Measurements from ENCODE around the gene KCNG2. TPM values are rescaled to one million over a fixed set of nuclear protein-coding genes. Genes with fewer than 3 reads are reported as not detected.
"Not testable (repeated sequence)": the region's sequence is repeated elsewhere in the genome, so short reads cannot be mapped to it uniquely, and the experiment has no call there.

KCNG2 gene
- total RNA-seq, 2 experiments from 2014 or later: not detected

DNA sequence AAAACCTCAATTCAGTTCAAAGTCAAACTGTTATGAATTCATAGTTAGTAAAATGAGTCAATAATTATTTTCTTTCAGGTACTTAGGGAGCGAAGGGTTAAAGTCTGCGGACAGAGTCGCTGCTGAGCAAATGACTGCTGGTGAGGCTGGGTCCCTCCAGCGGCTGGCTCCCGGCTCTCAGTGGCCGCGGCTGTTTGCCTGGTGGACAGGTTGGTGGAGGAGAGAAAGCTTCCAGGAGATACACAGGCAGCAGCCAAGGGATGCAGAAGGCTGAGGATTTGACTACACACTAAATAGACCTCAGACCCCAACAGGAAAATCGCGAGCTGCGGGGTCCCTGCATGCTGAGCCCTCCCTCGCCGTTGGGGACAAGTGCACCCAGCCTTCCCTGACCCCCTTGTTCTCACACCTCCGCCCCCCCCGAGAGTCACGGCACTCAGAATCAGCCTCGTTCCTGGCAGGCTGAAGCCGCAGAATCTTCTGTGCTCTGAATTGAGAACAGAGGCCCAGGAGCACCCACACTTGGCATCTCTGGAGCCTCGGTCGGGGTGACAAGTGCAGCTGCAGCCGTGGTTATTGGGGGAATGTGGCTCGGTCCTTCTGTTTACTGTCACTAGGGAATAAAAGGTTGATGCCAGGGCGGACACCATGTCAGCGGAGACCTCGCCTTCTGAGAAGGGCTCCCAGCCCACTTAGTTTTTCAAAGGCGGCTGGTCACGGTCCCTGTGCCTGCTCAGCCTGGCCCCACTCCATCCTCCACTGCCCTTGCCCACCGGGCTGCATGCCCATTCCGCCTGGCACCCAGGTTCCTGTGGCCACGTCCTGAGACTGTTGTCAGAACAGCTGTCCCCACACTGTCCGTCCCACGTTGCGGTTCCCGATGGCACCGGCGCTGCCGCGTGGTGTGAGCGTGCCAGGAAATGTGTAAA is 79.7 kb downstream of the KCNG2 start:
- Mint-ChIP-seq H3K4me3 (no peak overlapping the region), H3K4me1 (no peaks in the 10 kb centered on the region), H3K27me3 (no peaks in the 10 kb centered on the region), H3K27ac (no peak overlapping the region), H3K36me3 (no peaks in the 10 kb centered on the region), H3K9me3 (no peaks in the 10 kb centered on the region)
- DNase-seq: no peak

DNA sequence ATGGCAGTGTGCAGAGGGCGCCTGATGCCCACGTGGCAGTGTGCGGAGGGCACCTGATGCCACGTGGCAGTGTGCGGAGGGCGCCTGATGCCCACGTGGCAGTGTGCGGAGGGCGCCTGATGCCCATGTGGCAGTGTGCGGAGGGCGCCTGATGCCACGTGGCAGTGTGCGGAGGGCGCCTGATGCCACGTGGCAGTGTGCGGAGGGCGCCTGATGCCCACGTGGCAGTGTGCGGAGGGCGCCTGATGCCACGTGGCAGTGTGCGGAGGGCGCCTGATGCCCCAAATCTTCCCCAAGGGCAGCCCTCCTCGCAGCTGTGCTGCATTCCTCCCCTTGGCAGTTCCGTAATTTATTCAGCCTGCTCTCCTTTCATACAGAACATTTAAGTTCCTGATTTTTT is 80.5 kb downstream of the KCNG2 start:
- H3K27ac Mint-ChIP-seq, H3K9me3 Mint-ChIP-seq, H3K4me1 Mint-ChIP-seq, H3K36me3 Mint-ChIP-seq, DNase-seq, H3K4me3 Mint-ChIP-seq, H3K27me3 Mint-ChIP-seq: not testable (repeated sequence)

DNA sequence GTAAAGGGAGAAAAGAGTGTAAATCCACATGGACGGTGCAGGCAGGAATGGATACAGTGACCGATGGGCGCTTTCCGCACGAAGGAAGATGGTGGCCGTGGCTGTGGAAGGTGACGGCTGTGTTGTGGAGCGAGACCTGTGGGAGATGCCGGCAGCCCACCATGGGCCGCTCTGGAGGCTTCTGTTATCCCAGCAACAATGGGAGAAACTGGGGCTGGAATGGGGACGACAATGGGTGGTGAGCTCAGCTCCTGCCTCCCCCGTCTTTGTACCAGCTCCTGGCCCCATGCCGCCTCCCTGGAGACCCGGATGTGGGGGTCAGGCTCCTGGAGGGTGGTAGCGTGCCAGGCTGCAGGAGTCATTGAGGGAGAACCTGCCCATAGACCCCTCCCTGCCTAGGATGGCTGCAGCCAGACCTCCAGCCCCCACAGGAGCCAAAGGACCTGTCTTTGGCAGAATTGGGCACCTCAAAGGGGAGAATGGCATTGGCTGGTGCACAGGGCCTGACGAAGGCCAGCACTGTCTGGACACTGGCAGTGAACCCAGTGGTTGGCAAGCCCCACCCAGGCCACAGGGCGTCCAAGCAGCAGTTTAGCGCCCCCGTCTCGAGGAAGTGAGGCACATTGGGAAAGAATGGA is 81.1 kb downstream of the KCNG2 start:
- Mint-ChIP-seq H3K4me1 (no peaks in the 10 kb centered on the region), H3K36me3 (no peaks in the 10 kb centered on the region), H3K27ac (no peak overlapping the region), H3K4me3 (no peak overlapping the region), H3K9me3 (no peaks in the 10 kb centered on the region), H3K27me3 (no peaks in the 10 kb centered on the region)
- DNase-seq: no peak

DNA sequence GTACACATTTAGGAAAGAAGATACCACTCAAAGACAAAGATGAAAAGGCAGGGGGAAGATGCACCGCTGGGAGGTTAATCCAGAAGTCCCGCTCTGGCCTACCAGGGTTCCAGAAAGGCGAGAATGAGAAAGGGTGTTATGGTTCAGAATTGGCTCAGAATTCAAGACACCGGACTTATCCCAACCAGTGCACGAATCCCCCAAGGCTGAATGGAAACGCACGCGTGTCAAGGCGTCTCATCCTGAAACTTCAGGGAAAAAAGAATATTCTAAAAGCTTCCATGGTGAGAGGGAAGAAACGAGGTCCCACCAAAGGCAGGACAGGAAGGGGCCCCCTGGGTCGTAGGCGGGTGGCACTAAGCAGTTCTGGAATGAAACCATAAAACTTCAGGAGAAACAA is 81.8 kb downstream of the KCNG2 start:
- H3K9me3 Mint-ChIP-seq: no peaks in the 10 kb centered on the region
- H3K36me3 Mint-ChIP-seq: no peaks in the 10 kb centered on the region
- H3K27me3 Mint-ChIP-seq: no peaks in the 10 kb centered on the region
- no peak for DNase-seq
- no peaks in the 10 kb centered on the region for H3K4me1 Mint-ChIP-seq
- no peak overlapping the region for H3K4me3 Mint-ChIP-seq
- no peak overlapping the region for H3K27ac Mint-ChIP-seq

DNA sequence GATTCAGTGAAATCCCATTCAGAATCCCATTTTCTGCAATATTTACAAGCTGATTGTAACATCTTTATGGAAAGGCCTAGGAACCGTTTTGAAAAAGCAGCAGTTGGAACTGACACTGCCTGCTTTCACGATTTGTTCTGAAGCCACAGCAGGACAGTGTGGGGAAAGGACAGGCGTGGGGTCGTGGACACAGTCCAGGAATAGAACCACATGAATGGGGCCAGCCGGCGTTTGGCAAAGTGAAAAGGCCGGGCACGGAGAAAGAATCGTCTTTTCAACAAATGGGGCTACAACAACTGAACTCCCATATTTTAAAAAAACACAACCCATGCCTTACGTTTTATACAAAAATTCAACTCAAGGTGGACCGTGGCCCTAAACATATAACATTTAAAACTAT is 84.0 kb downstream of the KCNG2 start:
- Mint-ChIP-seq H3K27ac (no peak overlapping the region), H3K4me1 (no peaks in the 10 kb centered on the region), H3K4me3 (no peak overlapping the region)

DNA sequence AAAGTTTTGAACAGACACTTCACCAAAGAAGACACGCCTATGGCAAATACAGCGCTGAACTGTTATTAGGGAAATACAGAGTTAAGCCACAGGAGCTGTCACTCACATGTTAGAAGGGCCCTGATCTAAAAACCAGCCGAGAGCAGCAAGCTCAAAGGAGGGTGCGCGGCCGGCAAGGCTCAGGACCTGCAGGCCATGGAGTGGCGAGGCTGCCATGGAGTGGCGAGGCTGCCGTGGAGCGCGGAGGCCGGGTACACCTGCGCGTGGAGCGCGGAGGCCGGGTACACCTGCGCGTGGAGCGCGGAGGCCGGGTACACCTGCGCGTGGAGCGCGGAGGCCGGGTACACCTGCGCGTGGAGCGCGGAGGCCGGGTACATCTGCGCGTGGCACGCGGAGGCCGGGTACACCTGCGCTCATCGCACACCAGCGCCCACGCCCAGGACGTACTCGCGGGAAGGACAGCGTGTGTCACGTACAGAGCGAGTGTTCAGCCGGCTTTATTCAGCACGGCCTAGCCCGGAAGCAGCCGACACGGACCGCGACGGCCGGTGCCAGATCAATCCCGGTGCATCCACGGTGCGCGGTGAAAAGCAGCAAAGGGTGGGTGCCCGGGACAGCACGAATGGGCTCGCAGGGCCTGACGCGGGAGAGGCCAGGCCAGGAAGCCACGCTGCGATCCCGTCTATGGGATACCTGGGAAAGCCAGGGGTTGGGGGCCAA is 84.9 kb downstream of the KCNG2 start:
- Mint-ChIP-seq H3K9me3 (no peaks in the 10 kb centered on the region), H3K27ac (no peak overlapping the region), H3K4me3 (no peak overlapping the region), H3K27me3 (no peaks in the 10 kb centered on the region), H3K36me3 (no peaks in the 10 kb centered on the region), H3K4me1 (no peaks in the 10 kb centered on the region)
- DNase-seq: no peak

More for the DNA sequence above, 84.0 kb downstream of the KCNG2 start:
- Mint-ChIP-seq H3K27me3 (no peaks in the 10 kb centered on the region), H3K9me3 (no peaks in the 10 kb centered on the region), H3K36me3 (no peaks in the 10 kb centered on the region)
- DNase-seq: no peak

DNA sequence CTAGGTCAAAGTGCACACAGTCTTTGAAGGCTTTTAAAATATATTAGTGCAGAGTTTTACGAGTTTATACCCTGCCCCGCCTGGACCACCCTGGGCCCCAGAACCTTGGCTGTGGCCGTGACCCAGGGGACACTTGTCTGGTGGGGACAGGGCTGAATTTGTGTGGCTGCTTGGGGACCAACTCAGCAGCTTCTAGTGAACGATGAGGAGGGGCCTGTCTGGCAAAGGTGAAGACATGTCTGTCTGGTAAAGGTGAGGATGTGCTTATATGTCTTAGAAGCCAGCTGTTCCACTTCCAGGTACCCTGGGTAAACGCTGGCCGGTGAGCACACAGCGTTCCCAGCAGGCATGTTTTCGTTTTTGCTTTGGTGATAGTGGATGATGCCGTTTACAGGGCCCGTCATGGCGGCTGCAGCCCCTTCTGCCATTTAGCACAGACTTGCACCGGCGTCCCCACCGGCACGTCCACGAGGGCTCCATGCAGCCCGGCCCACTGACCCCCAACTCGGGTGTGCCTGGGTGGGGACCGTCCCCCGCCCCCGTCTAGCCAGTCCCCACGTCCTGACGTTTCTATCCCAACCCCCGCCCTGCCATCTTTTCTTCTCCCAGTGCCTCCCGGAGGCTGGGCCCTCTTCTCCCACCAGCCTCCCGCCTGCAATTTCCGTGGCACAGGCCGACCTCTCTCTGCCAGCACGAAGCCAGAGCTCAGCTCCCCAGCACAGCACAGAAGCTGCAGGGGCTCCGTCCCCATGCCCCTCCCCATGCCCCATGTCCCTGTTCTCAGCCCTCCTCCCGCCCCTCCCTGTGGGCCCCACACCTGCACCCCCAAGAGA is 85.9 kb downstream of the KCNG2 start:
- Mint-ChIP-seq H3K27ac (no peak overlapping the region), H3K27me3 (no peaks in the 10 kb centered on the region), H3K9me3 (peaks cover 2% of the 10 kb centered on the region), H3K36me3 (no peaks in the 10 kb centered on the region), H3K4me1 (no peaks in the 10 kb centered on the region), H3K4me3 (no peak overlapping the region)
- no peak for DNase-seq

DNA sequence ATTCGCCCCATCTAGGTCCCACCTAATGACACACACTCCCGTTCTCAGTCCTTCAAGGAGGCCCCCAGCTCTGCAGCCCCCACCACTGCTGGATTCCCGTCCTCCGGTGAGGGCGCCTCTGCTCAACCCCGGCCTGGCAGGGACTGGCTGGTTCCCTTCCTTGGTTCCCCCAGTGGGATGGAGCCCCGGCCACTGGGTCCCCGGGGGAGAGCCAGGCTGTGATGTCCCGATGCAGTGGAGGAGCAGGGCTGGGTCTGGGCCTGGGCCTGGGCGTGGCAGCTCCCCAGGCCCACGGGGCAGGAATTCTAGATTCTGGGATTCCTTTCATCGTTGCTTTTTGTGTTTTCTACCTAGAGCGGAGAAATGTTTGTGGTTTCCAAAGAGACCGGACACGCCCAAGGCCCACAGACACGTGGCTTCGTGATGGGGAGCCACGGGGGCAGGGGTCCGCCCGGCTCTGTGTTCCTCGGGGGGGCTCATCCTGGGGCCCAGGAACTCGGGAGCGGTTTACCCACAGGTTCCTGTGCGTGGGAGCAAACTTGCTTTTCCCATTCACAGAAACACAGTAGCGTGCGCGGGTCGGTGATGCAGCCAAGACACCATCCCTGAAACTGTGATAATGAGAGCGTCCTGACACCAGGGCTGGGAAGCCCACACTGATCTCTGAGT is 86.7 kb downstream of the KCNG2 start:
- H3K36me3 Mint-ChIP-seq: peaks cover 2% of the 10 kb centered on the region
- H3K27me3 Mint-ChIP-seq: no peaks in the 10 kb centered on the region
- H3K4me1 Mint-ChIP-seq: no peaks in the 10 kb centered on the region
- H3K27ac Mint-ChIP-seq: no peak overlapping the region
- peaks cover 9% of the 10 kb centered on the region for H3K9me3 Mint-ChIP-seq
- H3K4me3 Mint-ChIP-seq: no peak overlapping the region
- no peak for DNase-seq

DNA sequence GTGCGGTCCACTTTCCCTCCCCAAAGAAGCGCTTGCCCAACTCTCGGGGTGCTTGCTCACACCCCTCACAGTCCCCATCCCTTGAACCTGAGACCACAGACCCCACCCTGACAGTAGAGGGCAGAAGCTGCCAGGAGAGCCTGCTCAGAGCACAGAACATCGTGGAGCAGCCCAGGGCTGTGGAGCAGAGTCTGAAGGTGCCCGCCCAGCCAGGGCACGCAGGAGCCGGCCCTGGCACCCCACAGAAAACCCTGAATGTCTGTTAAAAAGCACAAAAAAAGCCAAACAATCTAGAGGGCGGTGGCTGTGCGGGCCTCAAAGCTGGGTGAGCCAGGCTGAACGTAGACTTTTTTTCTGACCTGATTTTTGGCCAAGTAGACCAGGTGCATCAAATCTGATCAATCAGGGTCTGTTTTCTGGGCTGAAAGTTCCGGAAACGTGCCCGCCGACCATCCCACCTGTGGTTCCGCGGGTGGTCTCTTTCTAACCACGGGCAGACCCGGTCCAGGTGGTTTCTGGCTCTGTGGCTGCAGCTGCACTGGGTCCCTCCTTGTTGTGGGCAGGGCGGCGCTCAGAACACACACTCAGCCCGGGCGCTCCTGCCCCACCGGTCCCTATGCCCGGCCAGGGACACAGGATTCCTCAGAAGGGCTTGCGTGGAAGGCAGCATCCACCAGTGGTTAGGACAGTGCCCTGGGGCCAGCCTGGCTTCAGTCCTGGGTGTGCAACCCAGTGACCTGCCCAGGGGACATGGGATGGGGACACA is 87.4 kb downstream of the KCNG2 start:
- H3K9me3 Mint-ChIP-seq: peaks cover 11% of the 10 kb centered on the region
- no peak for DNase-seq
- no peak overlapping the region for H3K27ac Mint-ChIP-seq
- peaks cover under 1% of the 10 kb centered on the region for H3K4me1 Mint-ChIP-seq
- peaks cover 2% of the 10 kb centered on the region for H3K36me3 Mint-ChIP-seq
- H3K4me3 Mint-ChIP-seq: no peak overlapping the region
- no peaks in the 10 kb centered on the region for H3K27me3 Mint-ChIP-seq

DNA sequence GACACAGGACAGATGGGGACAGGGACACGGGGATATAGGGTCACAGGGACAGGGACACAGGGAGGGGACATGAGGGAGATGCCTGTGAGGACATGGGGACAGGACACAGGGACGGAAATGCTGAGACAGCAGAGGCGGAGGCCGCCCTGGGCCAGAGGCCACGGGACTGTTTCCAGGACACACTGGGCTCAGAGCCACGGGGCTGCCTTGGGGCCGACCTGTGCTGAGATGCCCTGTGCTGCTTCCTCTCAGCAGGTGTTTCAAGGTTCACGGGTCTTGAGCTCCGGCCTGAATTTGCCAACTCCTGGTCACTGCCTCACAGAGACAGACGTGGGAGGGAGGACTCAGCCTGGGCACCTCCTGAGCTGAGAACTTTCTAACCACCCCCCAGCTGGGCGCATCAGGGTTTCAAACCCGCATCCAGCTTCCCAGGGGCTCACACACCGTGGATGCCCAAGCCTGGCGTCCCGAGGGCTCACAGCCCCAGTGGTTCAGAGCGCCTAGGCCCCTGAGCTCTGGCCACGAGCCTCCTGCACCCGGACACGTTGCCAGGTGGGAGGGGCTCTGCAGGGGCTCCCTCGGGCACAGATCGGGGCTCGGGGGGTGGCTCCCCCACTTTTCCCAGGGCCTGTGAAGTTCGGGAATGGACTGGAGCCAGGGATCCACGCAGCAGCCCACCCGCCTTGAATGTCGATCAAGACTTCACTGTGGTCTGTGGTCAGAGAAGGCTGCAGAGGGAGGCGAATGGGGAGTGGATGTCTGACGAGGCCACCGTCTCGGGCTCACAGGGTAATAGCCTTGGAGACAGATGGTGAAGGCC is 89.7 kb downstream of the KCNG2 start:
- H3K27ac Mint-ChIP-seq: no peak overlapping the region
- H3K27me3 Mint-ChIP-seq: no peaks in the 10 kb centered on the region
- H3K4me1 Mint-ChIP-seq: peaks cover 7% of the 10 kb centered on the region
- H3K36me3 Mint-ChIP-seq: peaks cover 2% of the 10 kb centered on the region
- DNase-seq: no peak
- peaks cover 27% of the 10 kb centered on the region for H3K9me3 Mint-ChIP-seq
- no peak overlapping the region for H3K4me3 Mint-ChIP-seq

DNA sequence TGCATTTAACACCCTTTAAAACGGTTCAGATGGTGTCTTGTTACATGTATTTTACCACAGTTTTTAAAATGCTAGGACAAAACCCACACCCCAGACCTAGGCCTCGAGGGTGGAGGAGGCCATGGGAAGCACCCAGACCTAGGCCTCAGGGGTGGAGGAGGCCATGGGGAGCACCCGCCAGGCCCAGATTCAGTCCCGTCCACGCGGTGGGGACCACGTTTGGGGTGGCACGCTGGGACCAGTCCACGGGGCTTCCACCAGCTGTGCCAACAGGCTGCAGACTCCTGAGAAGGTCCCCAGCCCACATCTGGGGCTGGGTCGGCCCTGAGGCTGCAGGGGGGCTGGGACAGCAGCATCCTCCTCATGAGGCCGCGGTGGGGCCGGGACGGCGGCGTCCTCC is 90.3 kb downstream of the KCNG2 start:
- Mint-ChIP-seq H3K27ac (no peak overlapping the region), H3K4me1 (peaks cover 7% of the 10 kb centered on the region), H3K36me3 (peaks cover 2% of the 10 kb centered on the region), H3K27me3 (no peaks in the 10 kb centered on the region), H3K4me3 (no peak overlapping the region), H3K9me3 (peaks cover 33% of the 10 kb centered on the region)
- DNase-seq: no peak

DNA sequence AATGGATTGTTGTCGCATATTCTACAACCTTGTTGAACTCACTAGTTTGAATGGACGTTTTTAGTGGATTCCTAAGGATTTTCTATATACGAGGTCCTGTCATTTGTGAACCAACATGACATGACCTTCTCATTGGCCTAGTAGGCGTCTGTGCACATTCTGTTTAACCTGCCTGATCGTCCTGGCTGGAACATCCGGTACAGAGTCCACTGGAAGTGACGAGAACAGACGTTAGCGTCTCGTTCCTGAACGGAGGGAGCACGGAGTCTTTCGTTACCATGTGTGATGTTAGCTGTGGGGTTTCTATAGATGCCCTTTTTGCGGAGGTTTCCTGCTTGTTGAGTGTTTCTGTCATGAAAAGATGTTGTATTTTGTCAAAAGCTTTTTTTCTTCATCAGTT is 91.8 kb downstream of the KCNG2 start:
- H3K27me3 Mint-ChIP-seq: no peaks in the 10 kb centered on the region
- H3K36me3 Mint-ChIP-seq: peaks cover 2% of the 10 kb centered on the region
- H3K27ac Mint-ChIP-seq: no peak overlapping the region
- peaks cover 7% of the 10 kb centered on the region for H3K4me1 Mint-ChIP-seq
- no peak overlapping the region for H3K4me3 Mint-ChIP-seq
- H3K9me3 Mint-ChIP-seq: peaks cover 46% of the 10 kb centered on the region
- no peak for DNase-seq

DNA sequence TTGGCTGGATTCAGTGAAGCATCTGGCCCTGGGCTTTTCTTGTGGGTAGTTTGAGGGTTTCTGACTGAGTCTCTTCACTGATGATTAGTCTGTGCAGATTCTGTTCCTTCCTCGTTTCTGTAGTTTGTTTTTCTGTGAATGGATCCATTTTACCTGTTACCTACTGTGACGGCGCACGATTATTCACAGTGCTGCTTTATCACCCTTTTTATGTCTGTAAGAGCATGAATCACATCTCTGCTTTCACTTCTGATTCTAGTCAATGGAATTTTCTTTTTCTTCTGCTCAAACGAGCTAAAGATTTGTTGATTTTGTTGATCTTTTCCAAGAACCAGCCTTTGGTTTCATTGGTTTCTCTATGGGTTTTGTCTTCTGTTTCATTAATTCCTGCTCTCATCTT is 92.9 kb downstream of the KCNG2 start:
- Mint-ChIP-seq H3K4me1 (peaks cover 7% of the 10 kb centered on the region), H3K27ac (peak overlapping the region; percentile 42), H3K27me3 (no peaks in the 10 kb centered on the region), H3K4me3 (no peak overlapping the region), H3K9me3 (peaks cover 55% of the 10 kb centered on the region), H3K36me3 (peaks cover 2% of the 10 kb centered on the region)
- no peak for DNase-seq
